GM21367 (cell line): ENCODE results near the gene OR10P1.
A peak's percentile ranks its signal among the peaks of the same experiment; 100 is the strongest.
"Not testable (repeated sequence)": the region's sequence is repeated elsewhere in the genome, so short reads cannot be mapped to it uniquely, and the experiment has no call there.

Source experiments
- ATAC-seq: cut with Tn5 transposase; IDR thresholded peaks from one replicate; pipeline ENCODE4 v1.9.1; 2021; ENCODE audit not compliant: unreplicated experiment

The OR10P1 gene

DNA sequence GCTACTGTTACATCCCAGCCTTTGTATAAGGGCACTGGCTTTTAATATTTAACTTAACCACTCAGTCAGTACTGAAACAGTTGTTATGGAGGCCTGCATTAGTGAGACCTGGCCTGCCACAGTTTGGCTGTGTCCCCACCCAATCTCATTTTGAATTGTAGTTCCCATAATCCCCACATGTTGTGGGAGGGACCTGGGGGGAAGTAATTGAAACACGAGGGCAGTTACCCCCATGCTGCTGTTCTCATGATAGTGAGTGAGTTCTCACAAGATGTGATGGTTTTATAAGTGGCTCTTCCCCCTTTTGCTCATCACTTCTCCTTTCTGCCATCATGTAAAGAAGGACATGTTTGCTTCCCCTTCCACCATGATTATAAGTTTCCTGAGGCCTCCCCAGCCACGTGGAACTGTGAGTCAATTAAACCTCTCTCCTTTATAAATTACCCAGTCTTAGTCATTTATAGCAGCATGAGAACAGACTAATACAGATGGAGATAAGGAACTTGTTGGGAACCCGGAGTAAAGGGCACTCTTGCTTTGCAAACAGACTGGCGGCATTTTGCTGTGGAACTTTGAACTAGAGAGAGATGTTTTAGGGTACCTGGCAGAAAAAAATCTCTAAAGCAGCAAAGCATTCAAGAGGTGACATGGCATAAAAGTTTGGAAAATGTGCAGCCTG lies 14.1 kb downstream of the OR10P1 start:
- not testable (repeated sequence) for ATAC-seq

DNA sequence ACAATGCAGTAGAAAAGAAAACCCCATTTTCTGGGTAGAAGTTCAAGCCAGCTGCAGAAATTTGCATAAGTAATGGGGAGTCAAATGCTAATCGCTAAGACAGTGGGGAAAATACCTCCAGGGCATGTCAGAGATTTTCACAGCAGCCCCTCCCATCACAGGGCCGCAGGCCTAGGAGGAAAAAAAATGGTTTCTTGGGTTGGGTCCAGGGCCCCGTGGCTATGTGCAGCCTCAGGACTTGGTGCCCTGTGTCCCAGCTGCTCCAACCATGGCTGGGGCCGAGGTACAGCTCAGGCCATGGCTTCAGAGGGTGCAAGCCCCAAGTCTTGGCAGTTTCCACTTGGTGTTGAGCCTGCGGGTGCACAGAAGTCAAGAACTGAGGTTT lies 14.6 kb downstream of the OR10P1 start:
- ATAC-seq = no peak

DNA sequence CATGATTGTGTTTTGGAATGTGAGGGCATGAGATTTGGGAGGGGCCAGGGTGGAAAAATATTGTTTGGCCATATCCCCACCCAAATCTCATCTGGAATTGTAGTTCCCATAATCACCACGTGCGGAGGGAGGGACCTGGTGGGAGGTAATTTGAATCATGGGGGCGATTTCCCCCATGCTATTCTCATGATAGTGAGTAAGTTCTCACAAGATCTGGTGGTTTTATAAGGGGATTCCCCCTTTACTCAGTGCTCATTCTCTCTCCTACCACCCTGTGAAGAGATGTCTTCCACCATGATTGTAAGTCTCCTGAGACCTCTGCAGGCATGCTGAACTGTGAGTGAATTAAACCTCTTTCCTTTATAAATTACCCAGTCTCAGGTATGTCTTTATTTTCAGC lies 15.7 kb downstream of the OR10P1 start:
- no peak for ATAC-seq

DNA sequence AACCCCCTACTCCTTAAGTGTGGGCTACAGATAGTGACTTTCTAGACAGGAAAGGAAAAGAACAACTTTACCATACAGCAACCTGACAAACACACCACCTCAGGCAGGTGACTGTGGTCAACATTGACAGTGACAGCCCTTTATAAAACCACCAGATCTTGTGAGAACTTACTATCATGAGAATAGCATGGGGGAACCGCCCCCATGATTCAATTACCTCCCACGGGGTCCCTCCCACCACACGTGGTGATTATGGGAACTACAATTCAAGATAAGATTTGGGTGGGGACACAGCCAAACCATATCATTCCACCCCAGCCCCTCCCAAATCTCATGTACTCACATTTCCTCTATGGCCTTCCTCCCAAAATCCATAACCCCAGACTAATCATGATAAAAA lies 16.3 kb downstream of the OR10P1 start:
- no peak for ATAC-seq

DNA sequence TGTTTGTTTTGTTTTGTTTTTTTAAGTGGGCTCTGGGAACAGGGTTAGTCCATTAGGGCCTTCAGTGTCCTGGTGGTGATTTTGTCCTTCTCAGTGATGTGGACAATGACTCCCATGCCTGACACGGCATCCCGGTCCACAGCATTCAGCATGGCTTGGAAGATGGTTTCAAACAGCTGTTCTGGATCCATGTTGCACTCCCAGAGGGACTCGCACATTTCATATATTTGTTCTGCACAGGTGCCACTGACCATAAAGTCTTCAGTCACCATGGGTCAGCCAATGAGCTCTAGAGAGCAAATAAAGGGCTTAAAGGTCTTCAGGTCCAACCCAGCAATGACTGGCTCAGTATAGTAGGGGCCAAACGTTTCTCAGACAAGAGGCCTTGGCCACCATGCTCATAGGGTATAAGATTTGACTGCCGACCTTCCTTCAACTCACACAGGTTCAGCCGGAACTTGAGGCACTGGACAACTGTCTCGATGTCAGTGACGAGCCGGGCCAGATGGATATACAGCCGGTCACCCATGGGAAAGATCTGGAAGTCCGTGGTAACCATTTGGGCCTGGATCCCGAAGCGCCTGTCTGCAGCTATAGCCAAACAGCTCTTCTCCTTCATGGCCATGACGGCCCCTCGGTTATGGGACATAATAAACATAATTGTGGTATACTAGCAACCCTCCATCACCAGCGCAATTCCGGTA lies 18.0 kb downstream of the OR10P1 start:
- no peak for ATAC-seq

DNA sequence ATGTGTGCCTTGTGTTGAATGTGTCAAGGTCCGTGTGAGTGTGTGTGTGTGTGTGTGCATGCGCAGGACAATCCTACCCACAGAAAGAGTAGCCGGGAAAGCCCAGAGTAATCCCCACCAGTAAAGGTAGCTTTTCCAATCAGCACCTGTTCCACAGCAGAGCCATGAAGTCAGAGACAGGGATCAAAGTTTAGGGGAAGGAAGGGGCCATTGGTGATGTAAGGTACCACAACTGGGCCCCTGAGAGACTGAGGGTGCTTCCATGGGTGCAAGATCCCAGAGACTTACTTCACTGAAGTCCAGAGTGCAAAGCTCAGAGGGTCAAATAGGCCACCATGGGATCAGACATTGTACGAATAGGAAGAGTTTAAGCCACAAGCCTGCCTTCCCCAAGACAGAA lies 20.5 kb downstream of the OR10P1 start:
- ATAC-seq = no peak

DNA sequence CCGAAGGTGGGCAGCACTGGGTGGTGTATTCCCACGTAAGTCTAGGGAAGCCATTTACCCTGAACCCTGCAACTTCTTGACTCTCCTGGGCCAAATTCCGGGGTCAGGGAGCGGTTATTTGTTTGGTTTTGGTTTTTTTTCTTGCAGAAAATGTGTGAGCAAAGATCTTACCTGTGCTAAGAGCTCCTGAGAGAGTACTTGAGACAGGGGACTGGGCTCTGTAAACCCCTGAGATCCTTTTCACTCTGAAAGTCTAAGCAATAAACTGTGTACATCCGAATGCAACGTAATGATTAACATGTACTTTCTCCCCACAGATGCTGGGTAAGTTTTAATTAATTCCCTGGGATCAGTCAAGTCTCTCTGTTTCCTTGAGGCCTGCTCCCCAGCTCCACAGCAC lies 21.5 kb downstream of the OR10P1 start:
- no peak for ATAC-seq

DNA sequence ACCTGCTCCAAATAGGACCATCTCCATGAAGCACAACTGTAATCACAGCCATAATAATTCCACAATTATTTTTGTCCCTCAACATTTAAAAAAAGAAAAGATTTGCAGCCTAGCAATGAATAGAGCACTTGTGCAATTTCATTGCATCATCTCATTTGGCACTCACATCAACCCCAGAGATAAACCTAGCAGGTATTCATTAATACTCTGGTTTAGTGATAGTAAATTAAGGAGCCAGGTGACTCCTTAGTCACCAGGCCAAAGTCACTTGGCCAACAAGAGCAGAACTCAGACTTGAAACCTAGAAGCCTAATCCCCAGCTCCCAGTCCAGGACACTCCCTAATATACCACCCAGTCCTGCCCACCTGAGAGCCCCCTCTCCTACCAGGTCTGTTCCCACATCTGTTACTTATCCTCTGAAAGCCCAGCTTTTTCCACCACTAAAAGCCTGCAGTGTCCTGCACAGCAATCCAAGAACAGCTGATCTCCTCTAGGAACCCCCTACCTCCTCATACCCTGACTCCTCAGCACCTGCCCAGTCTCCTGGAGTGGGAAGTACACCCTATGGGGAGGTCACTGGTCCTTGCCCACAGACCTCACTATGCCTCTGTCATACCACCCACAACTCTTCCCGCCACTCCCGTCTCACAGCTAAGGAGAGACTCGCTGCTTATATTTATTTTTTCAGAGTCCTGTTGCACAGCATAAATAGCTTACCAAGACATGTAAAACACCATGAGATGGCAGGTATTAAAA lies 22.1 kb downstream of the OR10P1 start:
- ATAC-seq = no peak

DNA sequence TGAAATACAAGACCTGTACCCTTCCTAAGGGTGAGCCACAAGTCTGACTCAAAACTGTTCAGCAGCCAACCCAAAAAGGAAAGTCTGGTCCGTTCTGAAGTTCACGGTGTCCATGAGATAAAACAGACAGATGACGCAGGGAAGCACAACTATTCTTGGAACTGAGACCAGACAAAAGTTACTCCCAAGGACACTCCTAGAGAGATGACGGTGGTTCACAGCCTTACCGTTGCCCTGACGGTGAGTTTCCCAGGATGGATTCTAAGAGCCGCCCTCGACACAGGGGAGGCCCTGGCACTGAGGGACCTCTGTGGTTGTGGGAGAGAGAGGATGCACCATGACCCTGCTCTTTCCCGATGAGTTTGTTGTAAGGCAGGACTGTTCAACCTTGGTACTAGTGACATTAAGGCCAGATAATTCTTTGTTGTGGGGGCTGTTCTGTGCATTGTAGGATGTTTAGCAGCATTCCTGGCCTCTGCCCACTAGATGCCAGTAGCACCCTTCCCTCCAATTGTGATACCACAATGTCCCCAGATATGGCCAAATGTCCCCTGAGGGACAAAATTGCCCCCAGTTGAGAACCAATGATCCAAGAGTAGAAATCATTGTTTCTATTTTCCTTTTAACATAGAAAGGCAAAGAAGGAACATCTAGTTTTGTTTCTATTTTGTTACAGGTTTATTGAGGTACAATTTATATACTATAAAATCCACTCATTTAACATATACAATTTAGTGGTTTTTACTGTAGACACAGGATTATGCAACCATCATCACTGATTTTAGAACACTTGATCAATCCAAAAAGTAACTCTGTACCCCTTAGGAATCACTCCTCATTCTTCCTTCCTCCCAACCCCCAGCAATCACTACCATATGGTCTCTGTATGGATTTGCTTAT lies 23.0 kb downstream of the OR10P1 start:
- no peak for ATAC-seq

DNA sequence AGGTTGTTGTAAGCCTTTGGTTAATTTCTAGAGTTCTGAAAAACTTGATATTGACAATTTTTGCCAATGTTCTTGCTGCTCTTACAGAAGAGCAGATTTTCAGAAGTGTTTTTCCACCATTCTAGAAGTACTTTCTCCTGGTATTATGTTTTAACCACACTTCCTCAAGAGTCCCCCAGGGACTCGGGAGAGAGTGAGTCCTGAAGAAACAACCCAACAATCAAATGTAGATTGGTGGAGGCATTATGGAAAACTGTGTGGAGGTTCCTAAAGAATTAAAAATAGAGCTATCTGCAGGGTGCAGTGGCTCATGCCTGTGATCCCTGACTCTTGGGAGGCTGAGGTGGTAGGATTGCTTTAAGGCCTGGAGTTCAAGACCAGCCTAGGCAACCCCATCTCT lies 26.7 kb downstream of the OR10P1 start:
- ATAC-seq = no peak

DNA sequence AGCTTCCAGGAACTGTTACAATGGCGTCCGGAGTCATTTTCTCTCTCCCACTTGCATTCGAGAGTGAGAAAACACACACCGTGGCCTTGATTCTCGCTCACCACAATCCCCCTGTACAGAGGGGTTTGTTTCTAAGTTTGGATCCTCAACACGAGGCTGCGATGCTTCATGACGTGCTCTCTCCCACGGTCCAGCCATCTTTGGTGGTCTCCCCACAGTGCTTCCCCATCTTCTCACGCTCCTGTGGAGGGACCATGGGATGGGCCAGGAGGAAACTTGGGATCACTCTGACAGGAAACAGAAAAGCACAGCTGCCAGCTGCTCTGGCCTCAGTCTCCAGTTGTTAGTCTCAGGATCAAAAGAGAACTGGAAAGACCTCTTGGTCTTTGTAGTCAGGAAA lies 28.1 kb downstream of the OR10P1 start:
- ATAC-seq = no peak

DNA sequence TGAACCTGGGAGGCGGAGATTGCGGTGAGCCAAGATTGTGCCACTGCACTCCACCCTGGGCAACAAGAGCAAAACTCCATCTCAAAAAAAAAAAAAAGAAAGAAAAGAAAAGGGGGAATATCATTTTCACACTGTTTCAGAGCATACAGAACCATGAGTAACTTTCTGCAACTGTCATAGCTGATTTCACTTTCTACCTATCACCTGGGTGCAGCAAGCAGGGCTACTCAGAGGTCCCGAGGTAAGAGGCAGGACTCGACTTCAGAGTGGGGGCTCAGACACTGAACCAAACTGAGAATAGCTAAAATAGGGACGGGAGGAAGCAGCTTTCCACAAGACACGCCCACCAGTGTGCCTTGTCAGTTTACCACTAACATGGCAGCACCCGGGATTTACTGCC lies 29.8 kb downstream of the OR10P1 start:
- no peak for ATAC-seq

DNA sequence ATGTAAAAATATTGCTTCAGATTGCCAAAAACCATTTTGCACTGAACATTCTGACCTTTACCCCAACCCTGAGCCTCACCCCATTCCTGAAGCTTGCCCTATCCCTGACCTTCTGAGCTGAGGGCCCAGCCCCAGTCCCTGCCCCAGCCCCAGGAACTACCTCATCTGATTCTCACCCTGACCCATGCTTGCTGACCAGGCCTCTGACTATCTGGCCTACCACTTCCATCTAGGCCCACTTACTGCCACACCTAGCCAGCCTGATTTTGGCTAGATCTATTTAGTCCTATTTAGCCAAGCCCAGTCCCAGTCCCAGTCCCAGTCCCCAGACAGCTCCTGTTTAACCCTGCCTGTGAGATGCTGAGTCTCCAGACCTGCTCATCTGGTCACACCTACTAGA lies 33.6 kb downstream of the OR10P1 start:
- no peak for ATAC-seq

DNA sequence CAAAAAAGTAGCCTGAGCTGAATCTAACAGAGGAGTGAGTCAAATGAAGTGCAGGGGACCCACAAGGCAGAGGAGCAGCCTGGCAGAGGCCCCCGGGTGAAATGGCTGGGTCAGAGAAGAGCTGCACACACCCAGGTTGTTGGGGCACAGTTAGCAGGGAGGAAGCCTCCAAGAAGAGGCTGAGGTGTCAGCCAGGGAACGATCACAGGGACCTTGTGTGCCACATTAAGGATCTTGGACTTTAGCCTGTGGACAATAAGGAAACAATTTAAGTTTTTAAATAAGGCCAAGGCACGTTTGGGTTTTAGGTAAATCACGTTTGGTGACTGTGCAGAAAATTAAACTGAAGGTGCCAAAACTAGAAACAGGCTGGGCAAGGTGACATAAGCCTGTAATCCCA lies 35.1 kb downstream of the OR10P1 start:
- no peak for ATAC-seq

DNA sequence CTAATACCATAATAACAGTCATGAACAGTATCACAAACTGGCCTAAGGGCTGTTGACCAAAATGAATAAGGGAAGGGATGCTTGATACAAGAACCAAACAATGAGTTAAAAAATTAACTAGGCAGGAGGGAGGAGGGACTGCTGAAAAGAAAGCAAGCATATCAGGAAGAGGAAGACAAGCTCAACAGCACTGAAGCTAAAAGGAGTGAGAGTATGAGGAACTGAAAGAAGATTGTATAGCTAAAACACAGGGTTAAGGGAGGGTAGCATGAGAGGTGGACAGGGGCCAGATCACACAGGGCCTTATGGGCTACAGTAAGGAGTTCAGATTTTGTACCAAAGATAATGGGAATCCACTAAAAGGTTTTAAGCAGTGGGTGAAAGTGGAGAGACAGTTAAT lies 36.9 kb downstream of the OR10P1 start:
- peak; percentile 99 for ATAC-seq

DNA sequence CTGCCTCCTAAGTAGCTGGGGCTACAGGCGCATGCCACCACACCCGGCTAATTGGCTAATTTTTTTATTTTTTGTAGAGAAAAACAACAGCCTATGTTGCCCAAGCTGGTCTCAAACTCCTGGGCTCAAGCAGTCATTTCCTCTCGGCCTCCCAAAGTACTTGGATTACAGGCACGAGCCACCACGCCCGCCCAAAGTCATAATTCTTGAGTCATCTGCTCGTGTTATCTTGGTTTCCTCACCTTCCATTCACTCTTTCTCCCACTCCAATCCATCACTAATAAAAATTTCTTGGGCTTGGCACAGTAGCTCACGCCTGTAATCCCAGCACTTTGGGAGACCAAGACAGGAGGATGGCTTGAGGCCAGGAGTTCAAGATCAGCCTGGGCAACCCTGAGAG lies 39.0 kb downstream of the OR10P1 start:
- no peak for ATAC-seq

DNA sequence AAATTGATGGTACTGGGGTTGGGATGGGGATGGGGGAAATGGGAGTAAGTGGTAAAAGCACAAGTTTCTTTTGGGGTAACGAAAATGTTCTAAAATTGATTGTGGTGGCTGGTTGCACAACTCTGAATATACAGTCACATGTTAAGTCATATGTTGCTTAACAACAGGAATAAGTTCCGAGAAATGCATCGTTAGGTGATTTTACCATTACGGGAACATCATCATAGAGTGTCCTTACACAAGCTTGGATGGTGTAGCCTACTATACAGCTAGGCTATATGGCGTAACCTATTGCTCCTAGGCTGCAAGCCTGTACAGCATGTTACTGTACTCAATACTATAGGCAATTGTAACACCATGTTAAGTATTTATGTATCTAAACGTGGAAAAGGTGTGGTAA lies 40.0 kb downstream of the OR10P1 start:
- ATAC-seq = no peak

DNA sequence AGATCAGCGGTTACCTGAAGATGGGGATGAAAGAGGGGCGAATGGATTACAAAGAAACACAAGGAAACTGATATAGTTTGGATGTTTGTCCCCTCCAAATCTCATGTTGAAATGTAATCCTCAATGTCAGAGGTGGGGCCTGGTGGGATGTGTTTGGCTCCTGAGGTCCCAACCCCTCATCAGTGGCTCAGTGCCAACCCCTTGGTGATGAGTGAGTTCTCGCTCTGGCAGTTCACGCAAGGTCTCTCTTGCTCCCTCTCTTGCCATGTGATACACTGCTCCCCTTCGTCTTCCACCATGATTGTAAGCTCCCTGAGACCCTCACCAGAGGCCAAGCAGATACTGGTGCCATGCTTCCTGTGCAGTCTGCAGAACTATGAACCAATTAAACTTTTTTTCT lies 43.0 kb downstream of the OR10P1 start:
- ATAC-seq = no peak

DNA sequence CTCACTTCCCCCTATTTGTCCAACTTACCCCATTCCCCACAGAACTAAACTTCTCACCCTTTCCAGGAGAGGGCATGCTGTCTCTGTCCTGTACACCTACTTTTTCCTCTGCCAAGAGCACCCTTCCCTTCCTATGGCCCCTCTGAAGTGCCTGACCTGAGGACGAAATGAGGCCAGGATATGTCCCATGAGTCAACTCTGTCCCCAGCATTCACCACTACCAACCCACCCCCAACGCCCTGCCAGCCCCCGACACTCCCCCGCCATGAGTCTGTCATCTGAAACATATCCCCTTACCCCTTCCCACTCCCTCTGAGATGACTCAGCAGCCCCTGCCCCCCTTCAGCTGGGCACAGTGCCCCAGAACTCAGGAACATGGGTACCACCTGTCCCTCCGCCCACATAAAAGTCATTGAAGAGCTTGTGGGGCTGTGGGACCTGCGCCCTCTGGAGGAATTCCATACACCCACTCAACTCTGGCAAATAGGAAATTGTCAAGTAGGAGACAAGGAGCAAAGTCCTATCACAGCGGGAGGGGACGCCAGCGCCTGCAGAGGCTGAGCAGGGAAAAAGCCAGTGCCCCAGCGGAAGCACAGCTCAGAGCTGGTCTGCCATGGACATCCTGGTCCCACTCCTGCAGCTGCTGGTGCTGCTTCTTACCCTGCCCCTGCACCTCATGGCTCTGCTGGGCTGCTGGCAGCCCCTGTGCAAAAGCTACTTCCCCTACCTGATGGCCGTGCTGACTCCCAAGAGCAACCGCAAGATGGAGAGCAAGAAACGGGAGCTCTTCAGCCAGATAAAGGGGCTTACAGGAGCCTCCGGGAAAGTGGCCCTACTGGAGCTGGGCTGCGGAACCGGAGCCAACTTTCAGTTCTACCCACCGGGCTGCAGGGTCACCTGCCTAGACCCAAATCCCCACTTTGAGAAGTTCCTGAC lies 44.7 kb downstream of the OR10P1 start:
- ATAC-seq = no peak
